ENCODE data around the gene SORCS2.
A peak's percentile ranks its signal among the peaks of the same experiment; 100 is the strongest.

Gene SORCS2

DNA sequence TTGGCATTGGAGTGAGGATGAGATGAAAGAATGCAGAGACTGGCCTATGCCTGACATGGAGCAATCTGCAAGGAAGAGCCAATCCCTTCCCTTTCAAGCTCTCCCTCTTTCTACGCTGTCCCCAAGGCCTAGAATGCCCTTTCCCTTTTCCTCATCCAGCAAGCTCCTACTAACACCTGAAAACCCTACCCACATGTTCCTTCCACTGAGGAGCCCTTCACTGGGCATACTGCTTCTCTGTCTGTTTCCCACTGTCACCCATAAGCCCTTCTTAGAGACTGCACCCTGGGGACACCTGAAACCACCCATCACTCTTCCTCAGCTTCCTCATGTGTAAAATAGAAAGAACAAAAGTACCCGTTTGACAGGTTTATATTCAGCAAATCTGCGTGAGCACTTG is 492.0 kb downstream of the SORCS2 start:
- DNase-seq = no peak

DNA sequence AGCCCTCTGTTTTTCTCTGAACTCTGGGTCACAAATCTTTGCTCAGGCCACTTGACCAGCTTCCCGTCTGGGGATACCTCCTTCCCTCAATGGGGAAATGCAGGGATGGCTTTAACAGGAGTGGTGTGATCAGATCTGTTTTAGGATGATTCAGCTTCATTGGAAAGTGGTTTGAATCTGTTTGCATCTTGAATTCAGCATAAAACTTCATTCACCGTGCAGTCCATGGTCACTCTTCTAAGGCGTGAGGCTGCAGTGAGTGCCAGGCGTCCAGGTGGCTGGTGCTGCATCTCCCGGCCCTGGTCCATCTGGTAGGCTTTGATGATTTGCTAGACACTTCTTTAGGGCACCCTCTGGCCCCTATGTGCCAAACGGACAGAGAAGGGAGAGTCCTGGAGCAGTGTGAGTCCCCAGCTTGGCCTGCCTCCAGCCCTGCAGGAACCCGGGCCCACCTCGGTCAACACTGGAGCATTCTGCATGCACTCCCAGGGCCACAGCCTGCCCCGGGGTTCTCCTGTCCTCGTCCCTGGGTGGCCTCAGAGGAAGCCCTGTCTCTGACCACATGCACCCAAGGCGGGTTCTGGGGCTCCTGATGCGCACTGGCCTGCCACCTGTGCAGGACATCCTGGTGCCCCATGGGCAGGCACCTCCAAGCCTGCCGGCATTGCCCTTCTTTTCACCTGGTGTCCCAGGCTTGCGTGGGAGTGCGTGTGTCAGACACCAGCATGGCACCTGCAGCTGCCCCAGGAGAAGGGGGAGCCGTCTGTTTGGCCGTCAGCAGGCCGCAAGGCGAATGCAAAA is 493.9 kb downstream of the SORCS2 start:
- DNase-seq = no peak

DNA sequence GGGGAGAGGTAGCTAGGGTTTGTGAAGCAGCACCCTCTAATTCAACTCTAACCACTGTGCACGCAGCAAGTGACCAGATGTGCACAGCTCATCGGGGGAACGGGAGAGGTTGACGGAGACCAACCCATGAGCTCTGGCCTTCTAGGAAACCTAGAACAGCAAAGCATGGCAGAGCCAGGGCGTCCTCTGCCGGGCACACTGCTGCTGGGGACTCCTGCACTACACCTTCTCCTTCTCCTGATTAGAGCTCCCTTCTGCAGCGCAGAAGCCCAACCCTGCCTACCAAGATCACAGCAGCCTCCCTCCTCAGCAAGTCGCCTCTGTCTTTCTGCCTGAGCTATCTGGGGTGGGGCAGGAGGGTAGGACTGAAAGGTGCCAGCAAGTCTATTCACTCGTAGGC is 494.7 kb downstream of the SORCS2 start:
- no peak for DNase-seq

DNA sequence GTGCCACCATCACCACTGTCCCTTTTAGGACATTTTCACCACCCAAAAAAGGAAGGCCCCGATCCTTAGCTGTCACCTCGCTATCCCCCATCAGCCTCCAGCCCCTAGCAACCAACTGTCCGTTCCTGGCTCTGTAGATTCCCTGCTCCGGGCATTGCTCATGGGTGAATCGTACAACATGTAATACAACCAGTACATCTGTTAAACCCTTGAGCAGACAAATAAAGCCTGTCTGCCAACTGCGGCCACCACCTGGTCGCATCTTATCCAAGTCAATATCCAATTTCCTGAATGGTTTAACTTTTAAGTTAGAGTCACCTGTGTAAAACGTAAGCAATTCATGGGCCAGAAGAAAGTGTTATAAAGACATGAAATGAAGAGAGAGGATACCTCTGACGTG is 495.5 kb downstream of the SORCS2 start:
- no peak for DNase-seq

DNA sequence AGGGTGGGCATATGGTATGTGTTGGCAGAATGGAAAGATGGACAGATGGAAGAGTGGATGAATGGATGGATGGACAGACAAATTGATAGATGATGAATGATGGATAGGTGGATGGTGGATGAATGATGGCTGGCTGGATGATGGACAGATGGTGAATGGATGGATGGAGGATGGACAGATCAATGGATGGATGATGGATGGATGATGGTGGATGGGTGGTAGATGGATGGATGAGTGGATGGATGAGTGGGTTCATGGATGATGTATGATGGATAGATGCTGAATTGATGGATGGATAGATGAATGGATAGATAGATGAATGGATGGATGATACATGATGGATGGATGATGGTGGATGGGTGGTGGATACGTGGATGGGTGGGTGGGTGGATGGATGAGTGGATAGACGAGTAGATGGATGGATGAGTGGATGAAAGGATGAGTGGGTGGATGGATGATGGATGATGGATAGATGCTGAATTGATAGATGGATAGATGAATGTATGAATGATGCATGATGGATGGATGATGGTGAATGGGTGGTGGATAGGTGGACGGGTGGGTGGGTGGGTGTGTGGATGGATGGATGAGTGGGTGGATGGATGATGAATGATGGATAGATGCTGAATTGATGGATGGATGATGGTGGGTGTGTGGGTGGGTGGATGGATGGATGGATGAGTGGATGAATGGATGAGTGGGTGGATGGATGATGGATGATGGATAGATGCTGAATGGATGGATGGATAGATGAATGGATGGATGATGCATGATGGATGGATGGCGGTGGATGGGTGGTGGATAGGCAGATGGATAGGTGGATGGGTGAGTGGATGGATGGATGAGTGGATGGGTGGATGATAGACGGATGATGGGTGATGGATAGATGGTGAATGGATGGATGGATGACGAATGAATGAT is 497.7 kb downstream of the SORCS2 start:
- DNase-seq = no peak

DNA sequence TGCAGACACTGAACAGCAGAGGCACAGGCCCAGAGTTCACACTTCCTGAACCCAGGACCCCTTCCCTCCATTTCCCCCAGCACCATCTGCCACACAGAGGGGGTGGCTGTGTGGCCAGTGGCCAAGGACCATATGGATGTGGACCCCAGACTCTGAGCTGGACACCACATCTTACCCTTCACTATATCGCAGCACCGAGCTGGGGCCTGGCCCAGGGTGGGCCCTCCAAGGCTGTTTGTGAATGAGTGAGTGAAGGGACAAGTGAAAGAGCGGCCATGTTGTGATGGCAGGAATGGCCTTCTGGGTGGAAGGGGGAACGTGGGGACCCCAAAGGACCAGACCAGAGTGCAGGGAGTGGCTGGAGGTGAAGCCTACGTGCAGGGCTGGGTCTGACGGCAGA is 498.7 kb downstream of the SORCS2 start:
- DNase-seq = no peak

DNA sequence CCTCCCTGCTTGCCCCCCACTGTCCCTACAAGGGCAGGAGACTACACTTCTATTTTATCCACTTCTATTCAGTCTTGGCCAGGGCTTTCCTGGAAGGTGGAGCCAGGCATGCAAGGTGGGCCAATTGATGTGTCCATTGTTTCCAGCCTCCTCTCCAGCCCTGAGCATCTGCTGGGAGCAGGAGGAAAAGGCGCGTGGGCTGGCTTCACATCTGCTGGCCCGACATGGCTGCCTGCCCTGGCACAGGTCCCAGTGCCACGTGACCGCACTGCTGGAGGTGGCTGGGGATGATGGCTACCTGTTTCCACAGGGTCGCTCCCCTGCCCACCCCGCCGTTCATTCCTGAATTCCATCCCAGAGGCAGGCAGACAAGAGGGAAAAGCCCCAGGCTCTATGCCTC is 499.6 kb downstream of the SORCS2 start:
- DNase-seq = peak; percentile 45

DNA sequence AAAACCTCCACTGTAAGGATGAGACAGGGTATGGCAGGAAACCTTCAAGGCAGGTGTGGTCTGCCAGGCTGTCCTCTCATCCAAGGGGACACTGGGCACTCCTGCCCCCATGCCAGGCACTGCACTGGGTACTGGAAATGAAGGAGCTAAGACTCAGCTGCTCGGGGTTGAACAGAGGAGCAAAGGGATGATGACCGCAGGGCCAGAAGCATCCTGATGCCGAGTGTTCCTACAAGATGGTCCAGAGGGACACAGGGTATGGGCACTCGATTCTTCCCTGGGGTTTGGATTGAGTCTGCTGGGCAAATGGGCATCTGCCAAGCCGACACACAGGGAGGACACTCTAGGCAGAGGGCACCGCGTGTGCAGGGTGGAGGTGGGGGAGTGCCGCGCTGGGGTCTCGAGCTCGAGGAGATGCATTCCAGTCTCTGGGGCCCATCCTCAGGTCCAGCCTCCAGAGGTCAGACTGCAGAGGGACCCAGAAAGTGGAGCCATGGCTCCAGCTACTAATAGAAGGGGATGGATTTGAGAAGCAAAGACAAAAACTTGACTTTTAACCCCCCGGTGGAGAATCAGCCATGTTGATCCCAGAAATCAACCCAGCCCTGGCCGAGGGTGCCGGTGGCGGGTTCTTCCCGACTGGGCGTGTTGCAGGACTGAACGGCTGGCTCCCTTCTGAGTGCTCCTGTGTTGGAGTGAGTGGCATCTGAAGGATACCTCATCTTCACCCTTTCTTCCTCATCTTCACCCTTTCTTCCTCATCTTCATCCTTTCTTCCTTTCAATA is 500.3 kb downstream of the SORCS2 start:
- DNase-seq = no peak

DNA sequence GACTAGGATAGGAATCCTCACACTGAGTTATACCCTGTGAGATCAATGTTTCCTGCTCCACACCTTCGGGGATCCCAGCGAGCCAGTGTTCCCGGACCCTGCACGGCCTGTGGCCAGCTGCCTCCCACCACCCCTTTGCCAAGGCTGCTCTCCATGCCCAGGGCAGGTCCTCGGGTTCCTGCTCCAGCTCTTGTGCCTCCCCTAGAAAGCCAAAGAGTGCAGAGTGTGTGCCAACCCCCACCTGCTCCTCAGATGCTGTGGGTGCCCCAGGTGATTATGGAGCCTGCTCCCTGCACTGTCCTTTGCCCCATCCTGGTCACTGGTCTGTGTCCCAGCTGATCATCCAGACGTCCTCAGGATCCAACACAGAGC is 500.9 kb downstream of the SORCS2 start:
- DNase-seq = no peak

DNA sequence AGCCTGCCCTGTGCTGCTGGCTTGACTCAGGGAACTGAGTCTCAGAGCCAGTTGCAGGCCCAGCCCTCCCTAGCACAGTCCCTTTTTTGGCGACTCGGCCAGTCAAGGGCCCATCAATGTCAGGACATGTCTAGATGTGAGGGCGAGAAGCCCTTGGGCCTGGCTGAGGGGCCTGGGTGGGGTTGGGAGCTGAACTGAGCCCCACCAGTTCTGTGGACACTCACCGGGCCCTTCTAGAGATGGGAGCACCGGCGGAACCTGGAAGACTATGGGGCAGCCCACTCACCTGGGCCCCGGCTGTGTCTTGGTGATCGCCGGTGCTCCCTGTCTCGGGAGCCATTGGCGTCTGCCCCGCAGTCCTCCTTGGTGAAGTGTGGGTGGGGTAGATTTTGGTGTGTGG is 501.4 kb downstream of the SORCS2 start:
- no peak for DNase-seq

DNA sequence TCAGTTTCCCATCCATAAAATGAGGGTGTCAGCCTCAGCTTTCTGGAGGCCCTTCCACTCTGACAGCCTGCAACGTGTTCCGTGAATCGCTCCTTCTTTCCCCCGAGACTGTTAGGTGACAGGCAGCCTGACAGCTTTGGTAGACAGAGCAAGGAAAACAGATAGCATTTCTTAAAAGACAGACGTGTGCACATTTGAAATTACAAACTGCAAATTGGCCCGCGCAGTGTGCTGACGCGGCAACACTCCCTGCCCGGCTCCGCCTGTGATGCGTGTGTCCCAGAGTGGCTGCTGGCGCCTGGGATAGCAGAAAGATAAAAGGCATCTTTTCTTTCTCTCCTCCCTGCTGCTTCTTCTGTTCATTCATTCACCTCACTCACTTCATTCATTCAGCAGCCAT is 502.0 kb downstream of the SORCS2 start:
- DNase-seq = no peak

DNA sequence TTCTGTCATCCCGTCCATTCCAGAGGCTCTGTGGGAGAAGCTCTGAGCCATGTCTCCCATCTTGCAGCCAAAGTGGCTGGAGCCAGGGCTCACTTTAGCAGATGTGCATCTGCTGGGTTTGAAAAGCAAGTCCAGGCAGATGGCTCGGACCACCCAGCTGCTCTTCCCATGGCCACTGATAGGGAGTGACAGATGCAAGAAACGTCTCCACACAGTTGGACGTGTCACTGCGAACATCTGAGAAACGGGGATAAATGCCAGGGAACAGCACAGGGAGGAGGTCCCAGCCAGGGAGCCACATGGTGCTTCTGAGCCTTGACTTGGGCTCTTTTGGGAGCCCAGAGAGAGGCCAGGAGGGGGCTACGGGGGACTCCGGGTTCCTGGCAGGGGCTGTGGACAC is 505.0 kb downstream of the SORCS2 start:
- DNase-seq = no peak

DNA sequence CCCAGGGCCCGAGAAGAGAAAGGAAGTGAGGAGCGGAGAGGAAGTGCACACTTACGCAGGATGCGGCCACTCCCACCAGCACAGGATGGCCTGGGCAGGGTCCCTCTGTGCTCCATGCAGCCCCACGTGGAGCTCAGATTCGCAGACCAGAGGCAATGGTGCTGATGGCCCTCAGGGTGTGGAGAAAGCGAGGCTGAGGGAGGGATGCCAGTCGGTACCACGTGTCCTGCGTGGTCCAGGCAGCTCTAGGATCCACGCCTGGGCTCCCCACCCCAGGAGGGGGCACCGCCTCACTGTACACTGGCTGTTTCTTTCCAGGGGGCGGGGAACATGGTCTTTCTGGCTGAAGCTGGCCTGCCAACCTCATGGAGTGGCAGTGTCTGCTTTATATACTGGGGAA is 505.5 kb downstream of the SORCS2 start:
- no peak for DNase-seq

DNA sequence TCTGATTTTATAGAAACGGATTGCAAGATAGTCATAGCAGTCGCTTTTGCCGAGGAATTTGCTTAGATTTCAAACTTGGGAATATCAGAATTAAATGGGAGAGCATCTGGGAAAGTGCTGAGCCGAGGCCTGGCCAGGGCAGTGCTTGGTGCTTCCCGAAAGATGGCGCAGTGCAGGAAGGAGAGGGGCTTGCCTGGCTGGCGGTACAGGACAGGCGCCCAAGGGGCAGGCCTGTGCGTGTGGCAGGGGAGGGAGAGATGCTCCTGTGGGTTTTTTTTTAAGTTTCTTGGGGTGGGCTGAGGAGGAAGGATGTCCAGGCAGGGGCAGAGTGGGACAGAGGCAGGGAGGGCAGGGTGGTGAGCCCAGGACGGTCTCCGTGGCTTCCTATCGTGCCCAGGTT is 506.2 kb downstream of the SORCS2 start:
- DNase-seq = no peak

DNA sequence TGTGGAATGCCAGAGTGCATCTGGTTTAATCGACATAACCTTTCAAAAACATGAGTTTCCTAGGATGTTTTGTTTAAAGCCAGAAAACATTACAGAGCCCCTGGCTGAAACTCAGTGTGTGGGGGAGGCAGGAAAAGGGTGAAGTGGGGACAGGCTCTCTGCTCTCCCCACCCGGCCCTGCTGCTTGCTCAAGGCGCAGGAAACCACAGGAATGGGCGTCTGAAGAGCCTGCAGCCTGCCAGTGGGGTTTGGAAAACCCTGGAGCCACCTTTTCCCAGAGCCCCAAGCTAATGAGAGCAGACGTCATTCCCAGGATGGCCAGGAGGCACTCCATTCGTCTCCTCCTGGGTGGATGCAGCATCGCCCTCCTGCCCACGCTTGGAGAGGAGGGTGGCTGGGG is 506.7 kb downstream of the SORCS2 start:
- DNase-seq = no peak

DNA sequence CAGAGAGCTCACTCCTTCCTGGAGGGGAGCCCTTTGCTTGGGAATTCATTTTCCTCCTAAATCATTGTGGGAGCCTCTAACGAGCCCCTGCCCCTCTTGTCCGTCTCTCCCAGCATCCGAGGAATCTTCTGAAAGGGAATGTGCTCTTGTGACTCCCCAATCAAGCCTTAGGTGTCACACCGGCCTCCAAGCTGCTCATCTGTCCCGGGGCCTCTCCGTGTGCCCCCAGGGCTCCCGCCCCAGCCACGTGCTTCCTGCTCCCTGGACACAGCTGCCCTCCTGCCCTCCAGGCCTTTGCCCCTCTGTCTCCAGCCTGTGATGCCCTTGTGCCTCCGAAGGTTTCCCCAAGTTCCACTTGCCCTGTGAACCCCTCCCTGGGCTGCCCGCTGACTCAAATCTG is 507.5 kb downstream of the SORCS2 start:
- DNase-seq = no peak

DNA sequence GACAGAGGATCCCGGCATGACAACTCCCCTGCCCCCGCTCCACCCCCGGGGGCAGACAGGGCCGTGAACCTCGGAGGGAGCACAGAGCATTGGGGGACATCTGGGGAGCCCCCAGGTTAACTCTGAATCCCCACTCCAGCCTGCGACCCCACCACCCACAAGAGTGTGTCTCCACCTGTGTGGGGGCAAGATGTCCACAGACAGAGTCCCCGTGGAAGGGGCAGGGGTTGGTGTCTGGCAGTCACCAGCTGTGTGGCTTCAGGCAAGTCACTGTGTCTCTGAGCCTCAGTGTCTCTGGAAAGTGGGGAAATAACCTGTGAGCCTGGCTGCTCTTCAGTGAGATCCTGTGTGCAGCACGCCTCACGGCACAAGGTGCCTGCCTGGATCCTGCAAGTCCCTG is 508.3 kb downstream of the SORCS2 start:
- no peak for DNase-seq

DNA sequence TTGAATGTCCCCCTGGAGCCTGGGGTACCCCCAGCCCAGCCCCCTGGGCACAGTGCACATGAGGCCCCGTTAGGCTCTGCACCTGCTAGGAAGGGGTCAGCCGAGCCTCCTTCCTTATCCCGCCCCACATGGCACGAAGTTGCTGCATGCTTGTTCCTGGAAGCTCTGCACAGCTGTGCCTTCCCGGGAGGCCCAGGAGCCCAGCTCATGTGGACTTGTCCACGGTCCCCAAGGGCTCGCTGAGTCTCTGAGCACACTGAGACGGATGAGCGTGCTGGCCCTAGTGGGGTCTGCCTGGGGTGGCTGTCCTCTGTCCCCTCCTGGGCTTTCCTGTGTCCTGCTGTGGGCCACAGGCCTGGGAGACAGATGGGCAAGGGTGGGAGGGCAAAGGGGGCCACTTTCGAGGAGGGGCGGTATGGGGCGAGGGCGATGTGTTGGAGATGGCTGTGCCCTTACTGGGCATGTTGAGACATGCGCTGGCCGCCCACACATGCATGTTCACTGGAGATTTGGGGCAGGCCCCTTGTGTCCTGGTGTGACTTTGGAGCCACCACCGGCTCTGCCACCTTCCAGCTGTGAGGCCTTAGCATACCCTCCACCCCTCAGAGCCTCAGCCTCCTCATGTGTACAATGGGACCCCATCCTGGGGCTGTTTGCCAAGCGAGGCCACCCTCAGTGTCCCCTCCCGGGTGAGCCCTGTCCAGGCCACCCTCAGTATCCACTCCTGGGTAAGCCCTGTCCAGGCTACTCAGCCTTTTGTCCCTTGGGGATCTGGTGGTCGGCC is 509.7 kb downstream of the SORCS2 start:
- no peak for DNase-seq

DNA sequence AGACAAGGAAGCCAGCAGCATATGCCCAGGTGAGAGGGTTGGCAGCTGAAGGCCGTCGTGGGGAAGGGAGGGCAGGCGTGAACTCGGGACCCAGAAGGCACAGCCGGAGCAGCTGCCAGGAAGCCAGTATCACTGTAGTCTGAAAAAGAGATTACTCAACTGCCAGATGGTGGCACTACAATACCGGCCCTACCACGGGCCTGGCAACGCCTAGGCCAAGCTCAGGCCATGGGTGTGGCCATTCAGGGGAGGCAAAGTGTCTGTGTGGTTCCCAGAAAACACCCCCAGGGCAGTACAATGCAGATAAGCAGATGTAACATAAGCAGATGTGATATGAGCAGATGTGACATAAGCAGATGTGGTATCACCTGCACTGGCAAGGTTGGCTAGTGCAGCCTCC is 511.4 kb downstream of the SORCS2 start:
- DNase-seq = no peak

DNA sequence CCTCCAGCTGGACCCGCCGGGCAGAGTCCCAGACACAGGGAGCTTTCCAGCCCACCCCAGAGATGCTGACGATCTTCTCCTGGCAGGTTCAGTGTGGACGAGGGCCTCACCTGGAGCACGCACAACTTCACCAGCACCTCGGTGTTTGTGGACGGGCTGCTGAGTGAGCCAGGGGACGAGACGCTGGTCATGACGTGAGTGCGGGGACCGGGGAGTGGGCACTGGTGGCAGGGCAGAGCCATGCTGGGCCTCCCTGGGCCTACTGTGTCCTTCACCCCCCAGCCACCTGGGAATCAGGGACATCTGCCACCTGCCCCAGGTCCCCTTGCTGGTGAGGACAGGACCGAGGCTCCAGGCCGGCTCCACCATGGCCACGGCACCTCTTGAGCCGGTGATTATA is 511.8 kb downstream of the SORCS2 start:
- no peak for DNase-seq

DNA sequence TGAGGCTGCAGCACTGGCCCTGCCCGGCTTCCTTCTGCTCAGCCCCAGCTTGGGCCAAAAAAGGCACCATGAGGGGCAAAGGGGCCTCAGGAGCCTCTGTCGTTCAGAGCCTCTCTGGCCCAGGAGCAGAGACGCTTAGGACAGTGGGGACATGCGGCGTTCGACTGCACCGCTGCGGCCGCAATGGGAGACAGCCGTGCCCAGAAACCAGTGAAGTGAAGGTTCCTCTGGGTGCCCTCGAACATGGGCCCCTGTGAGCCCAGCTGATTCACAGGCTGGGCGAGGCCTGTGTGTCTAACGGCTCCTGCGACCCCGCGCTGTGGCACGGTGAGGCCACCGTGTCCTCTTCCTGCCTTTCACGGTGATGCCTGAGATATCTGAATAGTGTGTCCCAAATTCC is 512.3 kb downstream of the SORCS2 start:
- DNase-seq = no peak

DNA sequence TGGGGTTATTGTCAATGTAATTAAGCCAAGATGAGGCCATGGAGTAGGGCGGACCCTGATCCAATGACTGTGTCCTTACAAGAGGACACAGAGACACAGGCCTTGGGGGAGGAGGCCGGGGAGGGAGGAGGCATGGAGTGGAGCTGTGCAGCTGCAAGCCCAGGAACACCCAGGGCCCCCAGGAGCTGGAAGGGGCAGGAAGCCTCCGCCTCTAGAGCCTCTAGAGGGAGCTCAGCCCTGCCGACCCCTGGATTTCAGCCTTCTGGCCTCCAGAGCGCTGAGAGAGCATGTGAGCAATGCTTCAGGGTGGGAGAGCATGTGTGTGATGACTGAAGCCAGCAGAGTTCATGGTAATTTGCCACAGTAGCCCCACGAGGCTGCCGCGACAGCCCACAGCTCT is 512.7 kb downstream of the SORCS2 start:
- no peak for DNase-seq

DNA sequence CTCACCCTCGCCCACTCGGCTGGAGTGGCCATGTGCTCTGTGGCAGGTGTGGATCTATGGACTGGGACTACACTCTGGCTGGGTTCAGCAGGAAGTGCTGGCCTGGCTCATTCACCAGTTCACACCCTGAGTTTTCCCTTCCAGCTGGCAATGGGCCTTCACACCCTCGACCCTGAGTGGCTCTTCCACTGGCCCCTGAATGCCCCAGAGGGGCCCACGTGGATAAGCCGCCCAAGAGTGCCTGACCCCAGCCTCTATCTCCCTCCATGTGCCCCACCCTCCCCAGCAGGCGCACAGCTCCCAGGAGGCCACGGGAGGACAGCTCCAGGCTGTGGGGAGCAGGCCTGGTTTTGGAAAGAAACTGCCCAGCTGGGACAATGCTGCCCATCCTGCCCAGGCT is 513.3 kb downstream of the SORCS2 start:
- no peak for DNase-seq

Measured in DMS53 (cell line).